Upper lobe of left lung (tissue), 4 donors: ENCODE results near the gene ENTPD6.

Experiments used
- EP300 ChIP-seq, 4 donors: sonication (generic); formaldehyde crosslinking; IDR thresholded peaks; one replicate each; pipeline ENCODE4 v1.5.1; 2017; ENCODE audit warnings: antibody characterized with exemption in 4 of 4, control low read depth in 2 of 4
- POLR2A ChIP-seq, 4 donors: fragments of 450-650 bp; IDR thresholded peaks; one replicate each; pipeline ENCODE4 v1.5.1; 2016 to 2017; ENCODE audit warnings: antibody characterized with exemption in 4 of 4, mild to moderate bottlenecking in 2 of 4
- POLR2AphosphoS5 ChIP-seq, 2 donors: sonication (generic); formaldehyde crosslinking; IDR thresholded peaks; one replicate each; pipeline ENCODE4 v1.5.1; 2017; ENCODE audit warnings: antibody characterized with exemption in 2 of 2
- TF ChIP-seq, protein P1 (sequence below), 6 experiments: fragments of 450-650 bp in 4 of 6; fragments of 200-600 bp in 2 of 6; sonication (generic) in 2 of 6; IDR thresholded peaks; one replicate each; pipeline ENCODE4 v1.5.1; 2016 to 2019; ENCODE audit warnings: antibody characterized with exemption in 6 of 6

GRCh38 chr20:25206548-25206947, 11.0 kb downstream of the ENTPD6 start:
- TF ChIP-seq, protein P1, sequence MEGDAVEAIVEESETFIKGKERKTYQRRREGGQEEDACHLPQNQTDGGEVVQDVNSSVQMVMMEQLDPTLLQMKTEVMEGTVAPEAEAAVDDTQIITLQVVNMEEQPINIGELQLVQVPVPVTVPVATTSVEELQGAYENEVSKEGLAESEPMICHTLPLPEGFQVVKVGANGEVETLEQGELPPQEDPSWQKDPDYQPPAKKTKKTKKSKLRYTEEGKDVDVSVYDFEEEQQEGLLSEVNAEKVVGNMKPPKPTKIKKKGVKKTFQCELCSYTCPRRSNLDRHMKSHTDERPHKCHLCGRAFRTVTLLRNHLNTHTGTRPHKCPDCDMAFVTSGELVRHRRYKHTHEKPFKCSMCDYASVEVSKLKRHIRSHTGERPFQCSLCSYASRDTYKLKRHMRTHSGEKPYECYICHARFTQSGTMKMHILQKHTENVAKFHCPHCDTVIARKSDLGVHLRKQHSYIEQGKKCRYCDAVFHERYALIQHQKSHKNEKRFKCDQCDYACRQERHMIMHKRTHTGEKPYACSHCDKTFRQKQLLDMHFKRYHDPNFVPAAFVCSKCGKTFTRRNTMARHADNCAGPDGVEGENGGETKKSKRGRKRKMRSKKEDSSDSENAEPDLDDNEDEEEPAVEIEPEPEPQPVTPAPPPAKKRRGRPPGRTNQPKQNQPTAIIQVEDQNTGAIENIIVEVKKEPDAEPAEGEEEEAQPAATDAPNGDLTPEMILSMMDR (IDR thresholded peaks at IDR 0.05) = no peak
- no peak for TF ChIP-seq POLR2A (IDR thresholded peaks at IDR 0.05)
- no peak for TF ChIP-seq EP300 (IDR thresholded peaks at IDR 0.05)
- no peak for TF ChIP-seq POLR2AphosphoS5 (IDR thresholded peaks at IDR 0.05)
